GM21786 (cell line): ENCODE measurements around the gene CYP27C1.

Experiments
- ATAC-seq: cut with Tn5 transposase; IDR thresholded peaks from one replicate; pipeline ENCODE4 v1.9.1; 2021; ENCODE audit not compliant: unreplicated experiment

CYP27C1 gene

DNA sequence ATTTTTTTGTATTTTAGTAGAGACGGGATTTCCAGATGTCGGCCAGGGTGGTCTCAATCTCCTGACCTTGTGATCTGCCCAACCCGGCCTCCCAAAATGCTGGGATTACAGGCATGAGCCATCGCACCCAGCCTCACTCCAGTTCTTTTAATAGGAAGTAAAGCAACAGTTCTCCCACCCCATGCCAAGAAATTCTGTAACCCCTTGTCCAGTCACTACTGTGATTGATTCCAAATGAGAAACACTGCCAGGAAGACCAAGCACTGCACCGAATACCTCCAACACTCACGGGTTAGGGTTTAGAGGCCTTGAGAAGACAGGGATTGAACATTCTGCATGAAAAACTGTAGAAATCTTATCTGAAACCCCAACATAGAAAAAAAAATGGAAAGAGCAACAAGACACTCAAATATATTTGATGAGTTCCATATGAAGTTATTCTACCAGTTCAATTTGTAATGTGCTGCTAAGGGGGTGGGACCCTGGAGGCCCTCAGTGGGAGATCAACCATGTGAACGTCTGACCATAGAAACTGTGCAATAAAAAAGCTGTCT, 65.0 kb downstream of the CYP27C1 start:
- no peak for ATAC-seq

DNA sequence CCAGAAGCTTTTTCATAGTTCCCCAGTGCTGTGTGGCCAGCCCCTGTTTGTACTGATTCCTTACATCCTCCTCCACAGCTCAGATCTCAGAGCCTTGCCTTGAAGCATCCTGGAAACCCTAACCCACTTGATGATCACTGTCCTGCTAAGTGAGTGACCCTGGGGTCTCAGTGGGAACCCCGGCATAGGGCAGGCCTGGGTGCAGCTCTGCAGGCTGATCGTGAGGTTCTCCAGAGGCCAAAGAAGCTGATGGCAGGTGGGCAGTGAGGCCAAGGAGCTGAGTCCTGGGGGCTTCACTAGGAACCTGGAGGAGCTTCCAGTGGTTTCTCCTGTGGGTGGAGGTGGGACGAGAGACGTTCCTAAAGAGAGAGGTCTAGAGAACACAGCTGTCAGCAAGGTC, 65.7 kb downstream of the CYP27C1 start:
- ATAC-seq, result no peak

DNA sequence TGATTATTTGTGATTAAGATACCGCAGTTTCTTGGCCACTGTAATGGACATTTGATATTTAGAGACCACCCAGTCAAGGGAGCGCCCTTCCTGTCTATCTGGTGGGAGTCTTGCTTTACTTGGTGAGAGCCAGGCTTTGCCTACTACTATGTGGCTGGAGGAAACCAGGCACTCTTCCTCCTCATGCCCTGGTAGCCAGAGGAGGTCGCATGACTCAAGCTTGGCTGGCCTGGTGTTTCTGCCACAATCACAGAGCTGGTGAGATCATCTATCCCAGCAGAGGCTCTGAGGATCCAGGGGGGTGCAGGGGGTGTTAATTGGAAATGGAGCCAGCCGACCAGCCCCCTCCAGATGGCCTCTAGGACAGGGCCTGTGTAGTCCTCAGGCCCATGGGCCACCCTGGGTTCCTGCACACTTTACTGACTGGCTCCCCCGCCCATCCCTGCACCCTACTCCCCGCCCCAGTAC, 66.4 kb downstream of the CYP27C1 start:
- ATAC-seq, result no peak

DNA sequence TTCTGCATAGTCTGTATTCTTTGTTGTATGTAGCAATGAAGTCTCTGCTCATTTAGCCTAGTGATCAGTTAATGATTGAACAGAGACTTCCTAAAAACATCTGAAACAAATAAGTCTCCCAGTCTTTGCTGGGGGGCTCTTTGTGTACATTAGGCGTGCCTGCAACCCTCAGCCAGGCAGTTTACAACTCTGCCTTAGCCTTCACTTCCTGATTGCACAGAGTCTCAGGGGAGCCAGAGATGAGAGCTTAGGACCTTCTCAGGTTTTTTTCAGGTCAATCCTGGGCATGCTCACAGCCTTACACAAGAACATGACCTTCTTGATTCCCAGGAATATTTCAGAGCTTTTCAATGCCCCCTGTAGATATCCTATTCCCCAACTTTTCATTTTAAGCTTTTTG, 69.1 kb downstream of the CYP27C1 start:
- ATAC-seq, result no peak

DNA sequence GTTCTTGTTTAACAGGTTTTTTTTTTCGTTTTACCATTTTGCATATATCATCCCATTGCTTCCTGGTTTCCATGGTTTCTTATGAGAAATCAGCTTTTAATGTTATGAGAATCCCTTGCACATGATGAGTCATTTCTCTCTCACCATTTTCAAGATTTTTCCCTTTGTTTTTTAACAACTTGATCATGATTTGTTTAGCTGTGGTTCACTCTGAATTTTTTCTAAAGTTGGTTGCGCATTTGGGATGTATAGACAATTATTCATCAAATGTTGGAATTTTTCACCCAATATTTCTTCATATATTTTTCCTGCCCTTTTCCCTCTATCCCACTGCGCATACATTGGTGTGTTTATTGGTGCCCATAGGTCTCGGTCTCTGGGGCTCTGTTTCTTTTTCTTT, 70.7 kb downstream of the CYP27C1 start:
- no peak for ATAC-seq

DNA sequence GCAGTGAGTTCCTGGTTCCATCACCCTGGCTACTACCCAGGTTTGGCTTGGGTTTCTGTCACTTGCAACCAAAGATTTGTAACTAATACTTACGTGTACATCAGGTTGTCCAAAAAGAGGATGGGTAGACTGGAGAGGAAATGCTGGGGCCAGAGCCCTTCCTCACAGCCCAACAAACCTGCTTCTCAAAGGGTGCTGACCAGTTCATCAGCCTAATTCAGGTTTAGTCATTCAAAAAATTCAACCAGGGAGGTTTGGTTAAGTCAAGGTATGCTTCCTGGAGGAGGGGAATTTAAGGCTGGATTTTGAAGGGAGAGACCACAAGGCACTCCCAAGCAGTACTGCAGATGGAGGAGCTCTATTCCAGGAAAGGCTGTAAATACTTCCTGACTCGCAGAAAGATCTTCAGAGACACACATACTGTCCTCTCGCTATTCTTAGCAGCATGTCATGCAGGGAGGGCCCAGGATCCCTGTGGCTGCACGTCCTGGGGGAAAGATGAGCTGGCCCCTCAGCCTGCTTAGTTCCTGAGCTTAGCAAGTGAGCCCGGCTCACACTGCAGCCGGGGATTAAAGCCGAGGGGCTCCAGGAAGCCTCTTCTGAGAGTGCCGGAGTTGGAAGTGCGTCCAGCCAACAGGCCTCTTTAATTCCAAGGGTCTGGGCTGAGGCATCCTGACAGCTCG, 73.1 kb downstream of the CYP27C1 start:
- ATAC-seq, result no peak

DNA sequence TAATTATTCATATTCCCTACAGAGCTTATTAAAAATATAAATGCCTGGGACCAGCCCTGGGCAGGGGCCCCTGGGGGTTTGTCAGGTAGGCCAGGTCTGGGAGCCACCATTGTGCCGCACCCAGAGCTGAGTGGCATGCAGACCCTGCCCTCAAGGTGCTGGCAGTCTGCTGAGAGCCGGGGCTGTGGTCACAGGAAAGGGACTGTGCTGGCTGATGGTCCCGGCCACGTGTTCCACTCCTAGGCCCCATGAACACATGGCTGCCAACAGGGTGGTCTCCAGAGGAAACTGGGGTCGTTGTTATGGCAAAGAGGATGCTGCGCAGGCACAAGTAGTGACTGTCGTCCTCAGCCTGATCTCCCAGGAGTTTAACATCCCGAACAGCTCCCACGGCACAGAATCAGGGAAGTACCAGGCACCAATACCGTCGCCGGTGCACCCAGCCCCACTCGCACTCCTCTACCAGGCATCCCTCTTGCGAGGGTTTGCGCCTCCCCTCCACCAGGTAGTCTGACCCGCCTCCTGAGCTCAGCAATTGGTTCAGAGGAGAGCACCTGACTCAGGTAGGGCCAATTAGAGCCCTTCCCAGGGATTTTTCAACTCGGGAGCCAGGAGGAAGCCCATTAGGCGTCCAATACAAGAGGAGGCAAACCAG, 73.9 kb downstream of the CYP27C1 start:
- no peak for ATAC-seq

DNA sequence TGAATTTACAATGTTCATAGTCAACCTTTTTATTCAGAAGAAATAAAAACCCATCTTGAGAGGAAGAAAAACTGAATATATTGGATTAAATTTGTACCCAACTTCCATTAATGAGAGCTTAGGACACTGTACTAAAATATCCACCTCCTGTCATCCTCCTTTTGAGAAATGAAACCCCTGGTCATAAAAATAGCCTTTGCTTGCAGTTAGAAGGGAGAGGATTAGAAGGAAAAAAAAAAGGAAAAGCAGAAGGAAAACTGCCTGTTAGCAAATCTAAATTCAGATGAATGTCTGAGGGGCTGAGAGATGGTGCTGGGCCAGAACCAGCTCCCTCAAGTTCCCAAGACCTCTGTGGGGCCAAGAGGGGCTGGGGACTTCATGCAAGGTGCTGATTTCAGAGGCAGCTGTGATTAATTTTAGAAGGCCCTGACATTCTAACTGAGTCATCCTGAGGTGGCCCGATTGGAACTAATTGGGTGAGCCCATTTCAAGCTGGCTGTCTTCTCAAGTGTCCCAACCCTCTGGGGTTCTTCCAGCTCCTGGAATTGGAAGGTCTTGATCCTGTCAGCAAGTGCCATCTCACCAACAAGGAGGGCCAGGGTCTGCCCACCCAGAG, 74.7 kb downstream of the CYP27C1 start:
- ATAC-seq, result no peak

DNA sequence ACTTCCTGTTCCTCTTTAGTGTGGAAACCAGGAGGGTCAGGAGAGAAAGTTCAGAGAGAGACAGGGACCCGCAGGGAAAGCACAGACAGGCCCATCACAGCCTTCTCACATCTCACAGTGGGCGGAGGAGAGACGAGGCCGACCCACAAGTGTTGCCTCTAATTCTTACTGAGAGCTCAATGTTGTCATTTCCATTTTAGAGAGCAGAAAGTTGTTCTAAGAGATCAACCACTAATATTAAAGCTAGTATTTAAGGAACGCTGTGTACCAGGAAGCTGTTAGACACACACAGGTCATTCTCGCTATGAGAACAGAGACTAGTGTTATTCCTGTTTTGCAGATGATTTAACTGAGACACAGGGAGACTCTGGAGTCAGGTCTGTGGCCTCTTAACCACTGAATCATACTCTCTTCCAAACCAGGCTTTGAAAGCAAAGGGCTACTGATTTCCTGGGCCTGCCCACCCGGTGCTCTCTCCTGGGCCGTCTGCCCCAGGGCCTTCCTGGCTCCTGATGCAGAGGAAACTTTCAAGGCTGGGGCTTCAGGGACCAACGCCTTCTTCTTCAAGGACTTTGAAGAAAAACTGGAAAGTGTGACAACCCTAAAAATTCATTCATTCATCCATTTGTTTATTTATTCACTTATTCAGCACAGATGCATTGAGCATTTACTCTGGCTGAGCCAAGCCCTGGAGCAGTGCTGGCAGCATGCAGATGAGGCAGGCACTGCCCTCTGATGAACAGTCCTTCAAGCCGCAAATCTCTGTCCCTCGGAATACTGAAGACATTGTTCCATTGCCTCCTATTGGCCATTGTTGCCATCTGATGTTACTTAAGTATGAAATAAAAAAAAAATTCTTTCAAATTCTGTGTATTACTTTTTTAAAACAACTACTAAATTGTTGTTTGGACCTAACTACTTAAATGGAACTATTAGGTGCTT, 76.0 kb downstream of the CYP27C1 start:
- no peak for ATAC-seq

DNA sequence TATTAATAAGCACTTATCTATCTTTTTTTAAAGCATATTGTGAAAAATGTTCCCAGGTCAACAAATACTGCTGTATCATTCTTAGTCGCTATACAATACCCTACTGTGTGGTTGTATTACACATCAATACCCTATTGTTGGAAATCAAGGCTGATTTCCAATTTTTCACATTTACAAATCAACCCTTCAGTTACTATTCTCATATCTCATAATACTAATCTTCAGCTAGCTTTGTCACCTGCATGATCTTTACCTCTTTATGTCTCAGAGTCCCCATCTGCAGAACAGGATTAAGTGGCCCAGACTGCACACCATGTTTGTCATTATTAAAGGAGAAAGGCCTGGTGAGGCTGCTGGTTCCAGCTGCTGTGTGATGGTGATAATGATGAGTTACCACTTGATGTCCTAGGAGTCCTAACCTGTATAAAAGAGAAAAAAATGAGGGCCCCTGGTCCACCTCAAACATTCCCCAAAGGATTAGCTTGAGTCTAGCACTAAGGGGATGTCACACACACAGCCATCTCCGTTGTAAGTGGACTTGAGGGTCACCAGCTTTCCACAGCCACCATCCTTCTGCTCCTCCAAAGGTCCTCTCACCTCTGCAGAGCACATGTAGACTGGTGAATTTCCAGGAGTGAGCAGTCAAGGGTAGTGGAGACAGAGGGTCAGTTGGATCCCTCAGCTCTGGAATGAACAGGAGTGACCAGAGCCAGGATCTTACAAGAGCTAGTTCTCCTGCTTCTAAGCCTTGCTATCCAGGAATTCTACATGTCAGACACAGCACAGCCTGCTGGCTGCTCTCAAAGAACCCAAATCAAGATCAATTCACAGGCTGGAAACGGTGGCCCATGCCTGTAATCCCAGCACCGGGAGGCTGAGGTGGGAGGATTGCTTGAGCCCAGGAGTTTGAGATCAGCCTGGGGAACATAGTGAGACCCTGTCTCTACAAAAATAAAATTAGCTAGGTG, 77.2 kb downstream of the CYP27C1 start:
- ATAC-seq, result no peak

DNA sequence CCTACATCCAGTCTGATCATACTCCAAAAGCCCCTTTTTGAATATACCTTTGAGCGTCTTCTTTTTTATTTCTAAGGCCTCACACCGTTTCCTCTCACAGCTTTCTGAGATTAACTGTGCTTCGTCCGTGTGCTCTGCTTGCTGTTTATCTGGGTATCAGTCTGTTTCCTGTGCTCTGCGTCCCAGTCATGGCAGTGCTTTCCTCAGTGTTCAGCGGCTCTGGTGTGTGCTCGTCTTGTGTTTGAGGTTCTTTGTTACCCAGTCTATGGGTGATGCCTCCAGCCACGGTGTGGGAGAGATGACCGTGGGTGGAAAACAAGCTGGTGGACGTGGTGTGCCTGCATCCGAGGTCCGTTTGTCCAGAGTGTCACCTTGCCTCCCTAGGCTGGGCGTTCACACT, 79.6 kb downstream of the CYP27C1 start:
- no peak for ATAC-seq

DNA sequence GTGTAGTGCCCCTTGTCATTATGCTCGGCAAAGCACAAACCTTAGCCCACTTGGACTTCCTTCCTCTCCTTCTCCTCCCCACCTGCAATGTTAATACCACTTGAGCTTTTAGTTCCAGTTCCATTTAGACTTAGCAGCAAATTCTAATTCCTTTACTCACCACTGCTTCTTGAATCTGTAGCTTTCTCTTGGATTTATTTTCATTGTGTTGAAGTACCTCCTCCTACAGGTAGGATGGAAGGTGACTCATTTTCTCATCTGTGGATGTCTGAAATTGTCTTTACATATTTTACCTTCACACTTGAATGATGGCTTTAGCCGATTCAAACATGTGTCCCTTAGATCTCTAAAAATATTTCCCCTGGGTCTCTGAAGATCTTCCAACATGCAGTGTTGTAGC, 80.3 kb downstream of the CYP27C1 start:
- no peak for ATAC-seq

DNA sequence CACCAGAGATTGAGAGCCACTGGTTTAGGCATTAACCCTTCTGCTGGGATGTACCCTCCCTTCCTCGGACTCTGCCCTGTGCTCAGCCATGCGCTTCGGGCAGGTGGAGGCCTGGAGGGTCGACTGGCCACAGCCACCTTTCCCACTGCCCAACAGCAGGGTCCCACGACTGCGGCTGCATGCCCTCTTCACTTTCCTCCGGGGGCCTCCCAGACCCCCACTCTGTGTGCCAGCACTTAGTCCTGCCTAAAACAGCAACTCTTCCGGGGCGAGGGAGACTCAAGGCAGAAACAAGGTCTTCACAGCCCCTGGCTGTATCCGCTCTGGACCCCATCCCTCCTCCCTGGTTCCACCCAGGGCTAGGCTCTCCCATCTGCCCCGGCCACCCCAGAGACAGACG, 81.8 kb downstream of the CYP27C1 start:
- ATAC-seq, result no peak

DNA sequence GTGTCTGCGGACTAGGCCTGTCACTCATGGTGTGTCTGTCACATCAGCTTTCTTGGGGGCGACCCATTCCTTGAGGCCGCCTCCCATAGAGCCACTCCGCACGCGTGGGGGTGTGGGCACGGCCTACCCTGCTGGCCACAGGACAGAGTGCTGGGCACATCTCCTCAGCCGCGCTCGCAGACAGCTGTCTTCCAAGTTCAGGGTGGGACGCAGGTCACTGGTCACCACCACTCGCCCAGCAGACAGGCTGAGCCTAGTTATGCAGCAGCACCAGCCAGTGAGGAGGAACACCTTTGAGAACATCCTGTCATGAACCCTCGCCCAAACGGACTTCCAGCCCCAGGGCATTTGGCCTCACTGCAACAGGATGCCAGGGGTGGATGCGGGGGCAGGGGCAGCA, 82.4 kb downstream of the CYP27C1 start:
- no peak for ATAC-seq

DNA sequence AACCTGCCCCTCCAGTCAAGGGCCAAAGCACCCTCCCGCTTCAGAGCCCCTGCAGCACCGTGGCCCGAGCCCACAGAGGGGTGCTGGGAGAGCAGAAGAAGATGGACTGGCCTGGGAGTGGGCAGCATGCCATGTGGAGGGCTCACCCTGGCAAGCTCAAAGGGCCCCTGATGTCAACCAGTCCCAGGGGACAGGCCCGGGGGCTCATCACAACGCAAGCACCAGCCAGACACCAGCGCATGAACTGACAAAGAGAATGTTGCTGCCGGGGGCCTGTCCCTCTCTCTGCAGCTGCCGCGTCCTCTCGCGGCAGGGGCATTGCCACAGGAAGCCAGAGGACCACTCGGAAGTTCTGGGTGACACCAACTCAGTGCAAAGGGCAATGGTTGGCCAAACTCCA, 82.9 kb downstream of the CYP27C1 start:
- no peak for ATAC-seq

DNA sequence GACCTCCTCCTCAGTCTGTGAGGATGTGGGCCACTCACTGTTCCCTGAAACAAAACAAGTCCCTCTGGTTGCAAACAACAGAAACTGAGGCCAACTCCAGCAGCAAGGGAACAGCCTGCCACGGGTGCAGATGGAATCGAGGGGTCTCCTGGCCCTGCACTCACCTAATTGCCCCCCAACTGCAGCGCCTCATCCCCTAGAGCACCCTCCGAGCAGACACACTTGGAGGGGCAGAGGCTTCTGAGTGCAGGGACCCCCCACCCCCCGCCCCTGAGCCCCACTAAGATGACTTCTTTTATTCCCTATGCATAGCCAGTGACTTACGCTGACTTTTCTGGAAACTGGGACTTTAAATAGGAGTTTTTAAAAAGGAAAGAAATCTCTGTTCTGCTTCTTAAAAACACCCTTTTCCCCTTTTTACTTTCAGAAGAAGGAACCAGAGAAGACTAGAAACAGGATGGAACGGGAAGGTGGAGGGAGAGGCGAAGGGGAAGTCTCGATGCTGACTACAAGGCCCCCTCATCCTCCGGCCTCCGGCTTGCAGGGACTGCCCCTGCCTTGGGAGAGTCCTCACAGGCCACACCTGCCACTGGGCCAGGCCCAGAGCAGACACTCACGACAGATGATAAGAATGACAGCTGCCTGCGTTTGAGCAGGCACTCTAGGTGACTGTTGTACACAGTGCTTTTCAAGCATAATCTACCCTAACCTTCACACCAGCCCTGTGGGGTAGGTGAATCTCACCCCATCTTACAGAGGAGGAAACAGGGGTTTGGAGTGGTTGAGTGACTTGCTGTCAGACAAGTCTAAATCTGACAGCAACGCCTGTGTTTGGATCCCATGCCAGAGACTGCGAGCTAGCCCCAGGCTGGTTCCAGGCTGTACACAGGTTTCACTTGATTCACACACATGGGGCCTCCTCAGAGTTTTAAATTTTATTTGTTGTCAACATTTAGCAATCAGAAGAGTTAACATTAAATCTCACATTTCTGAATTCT, 85.0 kb downstream of the CYP27C1 start:
- peak; percentile 72 for ATAC-seq

DNA sequence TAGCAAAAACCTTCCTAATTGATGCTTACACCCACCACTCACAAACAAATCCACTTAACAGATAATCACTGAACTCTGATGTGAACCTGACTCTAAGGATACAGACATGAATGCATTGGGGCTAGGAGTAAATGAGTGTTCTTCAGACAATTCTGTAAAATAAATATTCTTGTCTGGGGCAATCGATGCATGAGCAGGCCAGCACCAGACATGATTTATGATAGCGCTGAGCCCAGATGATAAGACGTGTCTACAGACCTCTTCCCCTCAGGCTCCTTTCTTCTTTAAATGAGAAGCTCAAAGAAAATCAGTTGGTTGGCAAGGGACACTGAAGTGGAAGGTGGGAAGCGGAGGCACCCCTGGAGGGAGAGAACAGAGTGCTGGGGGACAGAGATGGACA, 85.9 kb downstream of the CYP27C1 start:
- ATAC-seq, result no peak
